Kidney (tissue), 14 donors: Measurements from ENCODE around the gene BAD. TPM values are rescaled to one million over a fixed set of nuclear protein-coding genes. Genes with fewer than 3 reads are reported as not detected.

Experiments used
- DNase-seq, 5 donors: peaks; one replicate each; pipeline ENCODE4 v3.0.0-alpha.2; 2013 to 2020
- FAIRE-seq: peaks from 2 replicates; lab custom pipeline; 2012; peaks lifted over from hg19 to GRCh38; lab: Jason Lieb, UNC
- H3K27ac ChIP-seq, 2 donors: one replicate each; pipeline ENCODE4 v1.7.0; 2013; ENCODE audit warnings: low read depth in 2 of 2, low read length in 2 of 2, inconsistent platforms in 1 of 2
- H3K27me3 ChIP-seq: one replicate; pipeline ENCODE4 v1.7.1; 2013; ENCODE audit warnings: low read length, inconsistent platforms; ENCODE audit not compliant: control insufficient read depth, insufficient read depth
- H3K36me3 ChIP-seq, 3 donors: one replicate each; pipeline versions ENCODE4 v1.7.0 to v1.7.1; 2013; ENCODE audit warnings: low read length in 3 of 3, control low read depth in 1 of 3, inconsistent platforms in 1 of 3; ENCODE audit not compliant: insufficient read depth in 3 of 3, control insufficient read depth in 2 of 3
- H3K4me1 ChIP-seq, 3 donors: one replicate each; pipeline versions ENCODE4 v1.7.0 to v1.7.1; 2013; ENCODE audit warnings: low read length in 3 of 3, inconsistent platforms in 1 of 3, low read depth in 1 of 3; ENCODE audit not compliant: control insufficient read depth in 2 of 3, insufficient read depth in 2 of 3
- H3K4me3 ChIP-seq, 3 donors: one replicate each; pipeline versions ENCODE4 v1.7.0 to v1.8.1; 2013; ENCODE audit warnings: low read length in 3 of 3, control low read depth in 1 of 3, inconsistent platforms in 1 of 3
- H3K9ac ChIP-seq, 3 donors: one replicate each; pipeline versions ENCODE4 v1.7.0 to v1.7.1; 2013; ENCODE audit warnings: low read length in 3 of 3, control low read depth in 1 of 3, inconsistent platforms in 1 of 3
- H3K9me3 ChIP-seq, 3 donors: one replicate each; pipeline versions ENCODE4 v1.7.0 to v1.7.1; 2013; ENCODE audit warnings: low read length in 3 of 3, control low read depth in 1 of 3, inconsistent platforms in 1 of 3; ENCODE audit not compliant: control insufficient read depth in 2 of 3, insufficient read depth in 1 of 3
- CTCF ChIP-seq: IDR thresholded peaks from 3 replicates; pipeline ENCODE4 v1.5.1; 2012; ENCODE audit warnings: mild to moderate bottlenecking, moderate library complexity, borderline replicate concordance; ENCODE audit not compliant: insufficient read depth; ENCODE audit errors: extremely low read depth
- intact Hi-C: fragments of 100-400 bp; cut with DNase I; formaldehyde crosslinking; loops from one replicate; pipeline ENCODE4 v1.11.1; 2022
- polyA plus RNA-seq: library from polyadenylated mRNA; stranded (reverse); fragments of 350-450 nt; fragmentation: Illumina TruSeq; extraction: RNeasy Lipid Tissue Mini Kit (QIAGEN cat#74804); gene quantifications from one replicate; pipeline ENCODE4 v1.2.3, GENCODE V29; 2014; ENCODE audit warnings: low read depth, low replicate concordance; ENCODE audit not compliant: insufficient read depth
- total RNA-seq: library from RNA; stranded (reverse); fragmentation: NEBNext Ultra II Directional; extraction: Animal tissue kit (Norgen Biotek cat#: 25700); gene quantifications from one replicate; pipeline ENCODE4 v1.2.1, GENCODE V29; 2021
- donor health status: control.
- donor health status: control.
- donor health status: control.
- donor health status: control.
- donor health status: control.
- donor health status: DM: yes; HTN: yes; CAD: no.
- donor health status: Normal renal cell carcinoma (clear cell type).

Gene BAD
- total and polyA plus RNA-seq, 2 donors from 2014 or later = 59.8 to 157 TPM

GRCh38 chr11:64306876-64307622, 22.6 kb upstream of the BAD start:
- Histone ChIP-seq H3K27me3 (no peaks in the 10 kb centered on the region), H3K9me3 (no peaks in the 10 kb centered on the region), H3K4me1 (peaks cover 0 to 26% (median 13%) of the 10 kb centered on the region in 3 donors), H3K4me3 (peak overlapping the region; percentile 6 to 95 (median 83)), H3K9ac (peak overlapping the region in 2 of 3 donors; percentile 59 to 73), H3K36me3 (peaks cover 0 to 3% (median 0%) of the 10 kb centered on the region in 3 donors), H3K27ac (peak overlapping the region; percentile 86 to 87)
- intact Hi-C loops = no loop called here
- no peak for TF ChIP-seq CTCF
- no peak for FAIRE-seq
- DNase-seq = peak in 4 of 5 donors; percentile 49 to 85 (median 76)

- no peak for FAIRE-seq
- peak overlapping the region; percentile 47 to 73 (median 59) for H3K9ac ChIP-seq
- peak overlapping the region; percentile 86 to 87 for H3K27ac ChIP-seq
- peaks cover 0 to 3% (median 0%) of the 10 kb centered on the region in 3 donors for H3K36me3 ChIP-seq
- intact Hi-C loops = no loop called here
- DNase-seq = peak in 1 of 5 donors; percentile 42
- H3K9me3 ChIP-seq = no peaks in the 10 kb centered on the region
- H3K4me3 ChIP-seq = peak overlapping the region; percentile 69 to 95 (median 83)
- no peak for TF ChIP-seq CTCF
- peaks cover 3% of the 10 kb centered on the region for H3K27me3 ChIP-seq
- H3K4me1 ChIP-seq = peaks cover 0 to 26% (median 13%) of the 10 kb centered on the region in 3 donors
These were observed 22.1 kb upstream of the BAD start for GRCh38 chr11:64306563-64306875.

- Histone ChIP-seq H3K27me3 (peaks cover 3% of the 10 kb centered on the region), H3K27ac (peak overlapping the region; percentile 86 to 91), H3K9me3 (no peaks in the 10 kb centered on the region), H3K4me3 (peak overlapping the region; percentile 69 to 95 (median 83)), H3K36me3 (peaks cover 0 to 3% (median 0%) of the 10 kb centered on the region in 3 donors), H3K4me1 (peaks cover 0 to 24% (median 10%) of the 10 kb centered on the region in 3 donors), H3K9ac (peak overlapping the region; percentile 47 to 73 (median 59))
- no peak for TF ChIP-seq CTCF
- DNase-seq = peak; percentile 73 to 94 (median 82)
- intact Hi-C loops = no loop called here
- no peak for FAIRE-seq
These were observed 21.5 kb upstream of the BAD start for GRCh38 chr11:64305691-64306562.
